PC-3 (cell line): ENCODE results near the gene ZNF26. TPM values are rescaled to one million over a fixed set of nuclear protein-coding genes. Genes with fewer than 3 reads are reported as not detected.
A peak's percentile ranks its signal among the peaks of the same experiment; 100 is the strongest.

Experiments
- ATAC-seq: fragments of 200-7000 bp; cut with Tn5 transposase; 2 replicates; pipeline ENCODE4 v1.9.1; 2020; ENCODE audit warnings: mild to moderate bottlenecking, moderate library complexity
- BruUV-seq: library from RNA; stranded (reverse); fragments of 400-500 nt; replicated peaks from 2 replicates; lab custom pipeline; 2021; lab: Mats Ljungman, UMichigan
- CTCF ChIA-PET: fragments of 300-600 bp; sonication (Branson Sonifier 250); formaldehyde crosslinking; loops from one replicate; lab custom pipeline; 2022; ENCODE audit warnings: antibody characterized with exemption; lab: Charles Lee
- POLR2A ChIA-PET: fragments of 300-600 bp; sonication (Branson Sonifier 250); formaldehyde crosslinking; loops from one replicate; lab custom pipeline; 2022; ENCODE audit warnings: antibody characterized with exemption; ENCODE audit not compliant: unreplicated experiment; lab: Charles Lee
- DNase-seq: peaks from one replicate; pipeline ENCODE4 v3.0.0-alpha.2; 2015
- H2AFZ ChIP-seq: fragments of 300-600 bp; sonication (generic); 2 replicates; pipeline ENCODE4 v1.6.0; 2016; ENCODE audit warnings: antibody characterized with exemption, low read length
- H3F3A ChIP-seq: fragments of 300-600 bp; sonication (generic); one replicate; pipeline ENCODE4 v1.6.0; 2017; ENCODE audit warnings: antibody characterized with exemption, low read length, control low read depth, mild to moderate bottlenecking; ENCODE audit not compliant: unreplicated experiment
- H3K27ac ChIP-seq: fragments of 300-600 bp; sonication (generic); 2 replicates; pipeline ENCODE4 v1.5.1; 2016; ENCODE audit warnings: mild to moderate bottlenecking, low read length
- H3K27me3 ChIP-seq: fragments of 300-600 bp; sonication (generic); 2 replicates; pipeline ENCODE4 v1.6.1; 2016; ENCODE audit warnings: low read length, mixed read lengths
- H3K36me3 ChIP-seq: fragments of 300-600 bp; sonication (generic); 2 replicates; pipeline ENCODE4 v1.6.1; 2016; ENCODE audit warnings: low read depth, mixed run types, low read length, mixed read lengths
- H3K4me1 ChIP-seq: fragments of 300-600 bp; sonication (generic); 2 replicates; pipeline ENCODE4 v1.5.1; 2016; ENCODE audit warnings: low read length; ENCODE audit not compliant: insufficient read depth
- H3K4me2 ChIP-seq: fragments of 300-600 bp; sonication (generic); 2 replicates; pipeline ENCODE4 v1.6.0; 2016; ENCODE audit warnings: low read length
- H3K4me3 ChIP-seq: fragments of 300-600 bp; sonication (generic); 2 replicates; pipeline ENCODE4 v1.5.1; 2016; ENCODE audit warnings: mild to moderate bottlenecking, low read length, mixed read lengths
- H3K79me2 ChIP-seq: fragments of 300-600 bp; sonication (generic); 2 replicates; pipeline ENCODE4 v1.6.1; 2017; ENCODE audit warnings: low read length, mixed read lengths
- H3K9ac ChIP-seq: fragments of 300-600 bp; sonication (generic); 2 replicates; pipeline ENCODE4 v1.6.0; 2016; ENCODE audit warnings: mild to moderate bottlenecking, low read length
- H3K9me2 ChIP-seq: fragments of 300-600 bp; sonication (generic); replicated peaks from 2 replicates; pipeline ENCODE4 v1.6.1; 2016; ENCODE audit warnings: mixed run types, low read length, mixed read lengths
- H3K9me3 ChIP-seq: fragments of 300-600 bp; sonication (generic); 2 replicates; pipeline ENCODE4 v1.6.1; 2016; ENCODE audit warnings: low read length, mixed read lengths
- H4K20me1 ChIP-seq: fragments of 300-600 bp; sonication (generic); 2 replicates; pipeline ENCODE4 v1.6.1; 2016; ENCODE audit warnings: low read length, mixed read lengths
- CTCF ChIP-seq: fragments of 300-600 bp; sonication (generic); conservative IDR thresholded peaks from 2 replicates; pipeline ENCODE4 v1.5.1; 2017; ENCODE audit warnings: antibody characterized with exemption, low read depth, mild to moderate bottlenecking, low read length
- EZH2 ChIP-seq: fragments of 300-600 bp; sonication (generic); IDR thresholded peaks from one replicate; pipeline ENCODE4 v1.6.1; 2017; ENCODE audit warnings: antibody characterized with exemption, mild to moderate bottlenecking, low read length; ENCODE audit not compliant: unreplicated experiment
- EZH2phosphoT487 ChIP-seq: fragments of 300-600 bp; sonication (generic); IDR thresholded peaks from 2 replicates; pipeline ENCODE4 v1.6.1; 2018; ENCODE audit warnings: mild to moderate bottlenecking, antibody characterized with exemption, low read length, borderline replicate concordance
- intact Hi-C: fragments of 100-400 bp; cut with micrococcal nuclease; formaldehyde crosslinking; loops from 2 replicates; pipeline ENCODE4 v1.9.0; 2023
- total RNA-seq: library from RNA; depleted of rRNA; stranded (reverse); fragments of >200 nt; gene quantifications from 2 replicates; pipeline ENCODE4 v1.2.3, GENCODE V29; 2014

ZNF26 gene
- total RNA-seq, 1 experiment from 2014 or later, result 30.2 TPM

GRCh38 chr12:133023566-133023965, 37.4 kb downstream of the ZNF26 start:
- no peak overlapping the region for H3K9ac ChIP-seq
- H3K79me2 ChIP-seq, result no peaks in the 10 kb centered on the region
- no peak overlapping the region for H2AFZ ChIP-seq
- H3F3A ChIP-seq, result no peaks in the 10 kb centered on the region
- no peak overlapping the region for H3K27ac ChIP-seq
- H3K36me3 ChIP-seq, result peaks cover 10% of the 10 kb centered on the region; the same call in 1 of the 2 replicates
- POLR2A ChIA-PET, result no interaction called here
- no TSS peak for BruUV-seq
- no peak for TF ChIP-seq EZH2phosphoT487
- intact Hi-C loops, result no loop called here
- no peaks in the 10 kb centered on the region for H4K20me1 ChIP-seq
- no peaks in the 10 kb centered on the region for H3K27me3 ChIP-seq
- ATAC-seq, result no peak
- H3K4me3 ChIP-seq, result no peak overlapping the region
- H3K4me2 ChIP-seq, result no peak overlapping the region
- no peaks in the 10 kb centered on the region for H3K4me1 ChIP-seq
- DNase-seq, result peak; percentile 13
- CTCF ChIA-PET, result no interaction called here
- no peaks in the 10 kb centered on the region for H3K9me3 ChIP-seq
- no peaks in the 10 kb centered on the region for H3K9me2 ChIP-seq

DNA sequence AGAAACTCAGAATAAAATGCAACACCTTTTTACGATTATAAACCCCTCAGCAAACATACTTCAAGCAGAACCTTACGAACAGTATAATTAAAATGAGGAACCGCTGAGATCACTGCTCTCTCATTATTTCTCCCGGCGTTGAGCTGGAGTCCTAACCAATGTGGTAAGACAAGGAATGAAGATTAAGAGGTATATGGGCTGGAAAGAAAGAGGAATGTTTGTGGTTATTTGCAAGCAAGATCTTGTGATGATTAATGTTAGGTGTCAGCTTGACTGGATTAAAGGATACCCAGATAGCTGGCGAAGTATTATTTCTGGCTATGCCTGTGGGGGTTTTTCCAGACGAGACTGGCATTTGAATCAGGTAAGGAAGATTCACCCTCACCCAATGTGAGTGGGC, 40.8 kb downstream of the ZNF26 start:
- BruUV-seq, result no TSS peak
- Histone ChIP-seq H3K9me3 (0 out of 2 replicates have a peak, but pooled peaks cover 3% of the 10 kb centered on the region), H3K4me2 (no peak overlapping the region), H3F3A (no peaks in the 10 kb centered on the region), H3K9me2 (no peaks in the 10 kb centered on the region), H2AFZ (no peak overlapping the region), H3K79me2 (no peaks in the 10 kb centered on the region), H3K4me1 (no peaks in the 10 kb centered on the region), H3K4me3 (no peak overlapping the region), H3K9ac (no peak overlapping the region), H3K27ac (no peak overlapping the region), H4K20me1 (no peaks in the 10 kb centered on the region), H3K36me3 (0 out of 2 replicates have a peak, but pooled peaks cover 7% of the 10 kb centered on the region), H3K27me3 (no peaks in the 10 kb centered on the region)
- DNase-seq, result no peak
- TF ChIP-seq CTCF (no peak), EZH2 (no peak), EZH2phosphoT487 (no peak)
- ChIA-PET CTCF (no interaction called here), POLR2A (no interaction called here)
- ATAC-seq, result no peak
- intact Hi-C loops, result no loop called here

DNA sequence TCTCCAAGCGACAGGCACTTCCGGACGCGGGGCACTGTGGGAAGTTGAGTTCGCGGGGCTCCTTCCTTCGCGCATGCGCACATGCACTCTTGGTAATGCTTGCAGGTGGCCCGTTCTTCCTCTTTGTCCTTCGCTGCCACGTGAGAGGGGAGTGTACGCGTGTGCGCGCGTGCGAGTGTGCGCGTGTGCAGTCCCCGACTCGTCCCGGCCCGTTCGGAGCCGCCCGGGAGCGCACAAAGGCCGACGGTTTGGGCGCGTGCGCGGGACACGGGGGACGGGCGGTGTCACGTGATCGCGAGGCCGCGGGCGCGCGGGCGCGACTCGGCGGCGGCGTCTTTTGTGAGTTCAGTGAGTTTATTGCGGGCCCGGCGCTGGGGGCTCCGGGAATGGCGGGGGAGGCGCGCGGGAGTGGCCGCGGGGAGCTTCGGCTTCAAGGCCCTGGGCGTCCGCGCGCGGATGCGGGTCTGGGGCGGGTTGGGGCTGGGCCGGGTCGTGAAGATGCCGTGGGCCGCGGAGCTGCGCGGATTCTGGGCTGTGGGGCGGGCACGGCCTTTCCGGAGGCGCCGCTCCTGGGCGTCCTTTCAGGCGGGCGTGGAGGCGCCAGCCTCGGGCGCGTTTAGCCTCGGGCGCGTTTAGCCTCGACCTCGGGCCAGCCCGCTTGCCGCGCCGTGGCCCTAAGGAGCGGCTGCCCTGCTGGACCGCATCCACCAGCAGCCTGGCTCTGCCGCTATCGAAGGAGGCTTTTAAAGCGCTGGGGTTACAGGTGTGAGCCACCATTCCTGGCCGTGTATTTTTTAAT, 51.2 kb downstream of the ZNF26 start, which contains the start of gene ZNF84:
Gene ZNF84 (plus strand): TSS at position 303 of the 799 bp plus-strand sequence. CDS start 3,959 bp downstream, outside the sequence.
- ChIA-PET CTCF (no interaction called here), POLR2A (no interaction called here)
- 0 out of 2 replicates have a peak within 1 kb of the TSS, but pooled peaks have one; percentile 38 for H2AFZ ChIP-seq

More for the DNA sequence above, 51.2 kb downstream of the ZNF26 start, which contains the start of gene ZNF84:
- ATAC-seq (peak; percentile 89), DNase-seq (peak; percentile 77)
- BruUV-seq, result no TSS peak
- no peaks in the 10 kb centered on the region for H3K9me2 ChIP-seq
- intact Hi-C loops, result no loop called here
- H3K9ac ChIP-seq, result peak within 1 kb of the TSS; percentile 55
- peak within 1 kb of the TSS; percentile 62 for H3K4me3 ChIP-seq
- H4K20me1 ChIP-seq, result no peaks in the 10 kb centered on the region
- H3F3A ChIP-seq, result no peaks in the 10 kb centered on the region
- no peak within 1 kb of the TSS for H3K27ac ChIP-seq
- peak within 1 kb of the TSS; percentile 54 for H3K4me2 ChIP-seq
- TF ChIP-seq EZH2 (no peak), EZH2phosphoT487 (no peak), CTCF (no peak)
- no peaks in the 10 kb centered on the region for H3K4me1 ChIP-seq
- peaks cover 30% of the 10 kb centered on the region for H3K36me3 ChIP-seq
- peaks cover 30% of the 10 kb centered on the region for H3K9me3 ChIP-seq
- no peaks in the 10 kb centered on the region for H3K79me2 ChIP-seq
- H3K27me3 ChIP-seq, result peaks cover 4% of the 10 kb centered on the region; the same call in 1 of the 2 replicates
